Hepatocyte (in vitro differentiated cells): Measurements from ENCODE around the gene LRBA. TPM values are rescaled to one million over a fixed set of nuclear protein-coding genes. Genes with fewer than 3 reads are reported as not detected.
"Not testable (repeated sequence)": the region's sequence is repeated elsewhere in the genome, so short reads cannot be mapped to it uniquely, and the experiment has no call there.

Source experiments
- DNase-seq: peaks from one replicate; pipeline ENCODE4 v3.0.0-alpha.2; 2016; ENCODE audit warnings: low spot score
- H2AFZ ChIP-seq: fragments of 200-600 bp; sonication (generic); 2 replicates; pipeline ENCODE4 v1.6.0; 2016; ENCODE audit warnings: antibody characterized with exemption, mild to moderate bottlenecking
- H3K27ac ChIP-seq: fragments of 200-600 bp; sonication (generic); 2 replicates; pipeline ENCODE4 v1.5.1; 2016; ENCODE audit warnings: mild to moderate bottlenecking
- H3K27me3 ChIP-seq: fragments of 200-600 bp; sonication (generic); 2 replicates; pipeline ENCODE4 v1.6.1; 2016
- H3K36me3 ChIP-seq: fragments of 200-600 bp; sonication (generic); replicated peaks from 2 replicates; pipeline ENCODE4 v1.5.1; 2016; ENCODE audit warnings: low read depth; ENCODE audit not compliant: insufficient read depth
- H3K4me1 ChIP-seq: fragments of 200-600 bp; sonication (generic); 2 replicates; pipeline ENCODE4 v1.5.1; 2016; ENCODE audit warnings: mild to moderate bottlenecking, moderate library complexity; ENCODE audit not compliant: insufficient read depth
- H3K4me2 ChIP-seq: fragments of 200-600 bp; sonication (generic); 2 replicates; pipeline ENCODE4 v1.6.0; 2016
- H3K4me3 ChIP-seq: fragments of 200-600 bp; sonication (generic); 2 replicates; pipeline ENCODE4 v1.5.1; 2016; ENCODE audit warnings: mild to moderate bottlenecking
- H3K79me2 ChIP-seq: fragments of 200-600 bp; sonication (generic); 2 replicates; pipeline ENCODE4 v1.6.0; 2017; ENCODE audit warnings: mild to moderate bottlenecking
- H3K9me2 ChIP-seq: fragments of 200-600 bp; sonication (generic); replicated peaks from 2 replicates; pipeline ENCODE4 v1.6.0; 2017; ENCODE audit warnings: mild to moderate bottlenecking; ENCODE audit not compliant: insufficient read depth
- H3K9me3 ChIP-seq: fragments of 200-600 bp; sonication (generic); 2 replicates; pipeline ENCODE4 v1.5.1; 2016; ENCODE audit warnings: low read depth, mild to moderate bottlenecking
- H4K20me1 ChIP-seq: fragments of 200-600 bp; sonication (generic); 2 replicates; pipeline ENCODE4 v1.6.0; 2016; ENCODE audit warnings: mild to moderate bottlenecking; ENCODE audit not compliant: insufficient read depth, poor library complexity, severe bottlenecking
- CTCF ChIP-seq: fragments of 200-600 bp; sonication (generic); IDR thresholded peaks from 2 replicates; pipeline ENCODE4 v1.5.1; 2016; ENCODE audit warnings: antibody characterized with exemption, mild to moderate bottlenecking; ENCODE audit not compliant: poor library complexity
- EZH2 ChIP-seq: fragments of 200-600 bp; sonication (generic); IDR thresholded peaks from 2 replicates; pipeline ENCODE4 v1.6.1; 2016; ENCODE audit warnings: antibody characterized with exemption, mild to moderate bottlenecking, borderline replicate concordance
- EZH2phosphoT487 ChIP-seq: fragments of 200-600 bp; sonication (generic); IDR thresholded peaks from one replicate; pipeline ENCODE4 v1.6.1; 2018; ENCODE audit warnings: antibody characterized with exemption, mild to moderate bottlenecking, low read depth, moderate library complexity; ENCODE audit not compliant: unreplicated experiment, severe bottlenecking
- WGBS: methylation state at CpG from one replicate; pipeline ENCODE4 v1.1.6; 2016; ENCODE audit warnings: low lambda C conversion rate; ENCODE audit errors: missing lambda C conversion rate; 5-methylcytosine and 5-hydroxymethylcytosine counted together
- polyA plus RNA-seq: library from polyadenylated mRNA; unstranded; fragments of >200 nt; fragmentation: Nextera tagmentation; extraction: Ambion mirVana; gene quantifications from 2 replicates; pipeline ENCODE4 v1.2.1, GENCODE V29; 2016
- total RNA-seq: library from RNA; depleted of rRNA; stranded (reverse); fragments of >200 nt; gene quantifications from 2 replicates; pipeline ENCODE4 v1.2.3, GENCODE V29; 2014

The LRBA gene
- total and polyA plus RNA-seq, 2 experiments from 2014 or later = 14.1 to 69.4 TPM

GRCh38 chr4:150931796-150932195, 83.3 kb downstream of the LRBA start:
- Histone ChIP-seq H3K27ac (no peak overlapping the region), H3K4me2 (no peak overlapping the region), H3K79me2 (peaks cover 21% of the 10 kb centered on the region), H3K36me3 (no peaks in the 10 kb centered on the region), H4K20me1 (no peaks in the 10 kb centered on the region), H2AFZ (no peak overlapping the region), H3K9me3 (no peaks in the 10 kb centered on the region), H3K27me3 (no peaks in the 10 kb centered on the region), H3K4me3 (no peak overlapping the region), H3K4me1 (no peaks in the 10 kb centered on the region), H3K9me2 (no peaks in the 10 kb centered on the region)
- no peak for TF ChIP-seq CTCF
- TF ChIP-seq EZH2 = no peak
- no peak for TF ChIP-seq EZH2phosphoT487
- no peak for DNase-seq
- 97% methylated on average over 2 of the region's 2 CpGs for WGBS

GRCh38 chr4:150931005-150931404, 84.1 kb downstream of the LRBA start:
- no peak overlapping the region for H2AFZ ChIP-seq
- H3K27ac ChIP-seq = no peak overlapping the region
- no peaks in the 10 kb centered on the region for H3K27me3 ChIP-seq
- DNase-seq = no peak
- no peak overlapping the region for H3K4me2 ChIP-seq
- H3K79me2 ChIP-seq = peaks cover 21% of the 10 kb centered on the region
- H3K9me2 ChIP-seq = no peaks in the 10 kb centered on the region
- H3K4me1 ChIP-seq = no peaks in the 10 kb centered on the region
- no peak overlapping the region for H3K4me3 ChIP-seq
- no peaks in the 10 kb centered on the region for H3K9me3 ChIP-seq
- TF ChIP-seq EZH2phosphoT487 = no peak
- no peak for TF ChIP-seq EZH2
- no peak for TF ChIP-seq CTCF
- H3K36me3 ChIP-seq = no peaks in the 10 kb centered on the region
- WGBS = 95% methylated on average over 2 of the region's 2 CpGs
- no peaks in the 10 kb centered on the region for H4K20me1 ChIP-seq

GRCh38 chr4:150923945-150924344, 91.1 kb downstream of the LRBA start:
- Histone ChIP-seq H2AFZ (no peak overlapping the region), H3K4me2 (no peak overlapping the region)
- DNase-seq = no peak

GRCh38 chr4:150921486-150921885, 93.6 kb downstream of the LRBA start:
- WGBS = 100% methylated on average over 9 of the region's 9 CpGs
- H2AFZ ChIP-seq, H3K27me3 ChIP-seq, H4K20me1 ChIP-seq, H3K36me3 ChIP-seq, H3K4me3 ChIP-seq, H3K4me2 ChIP-seq, H3K9me2 ChIP-seq, H3K4me1 ChIP-seq, DNase-seq, H3K79me2 ChIP-seq, H3K9me3 ChIP-seq, H3K27ac ChIP-seq: not testable (repeated sequence)

More at GRCh38 chr4:150923945-150924344, 91.1 kb downstream of the LRBA start:
- Histone ChIP-seq H3K27ac (no peak overlapping the region), H3K9me2 (no peaks in the 10 kb centered on the region), H3K79me2 (no peaks in the 10 kb centered on the region), H3K27me3 (no peaks in the 10 kb centered on the region), H4K20me1 (no peaks in the 10 kb centered on the region), H3K36me3 (peaks cover 4% of the 10 kb centered on the region), H3K4me3 (no peak overlapping the region), H3K4me1 (no peaks in the 10 kb centered on the region), H3K9me3 (no peaks in the 10 kb centered on the region)
- TF ChIP-seq EZH2phosphoT487 (no peak), CTCF (no peak), EZH2 (no peak)
- 70% methylated on average over 1 of the region's 1 CpG for WGBS

- WGBS = 88% methylated on average over 3 of the region's 3 CpGs
- not testable (repeated sequence) for H3K27me3 ChIP-seq, H4K20me1 ChIP-seq, H3K4me2 ChIP-seq, H2AFZ ChIP-seq, H3K79me2 ChIP-seq, H3K4me1 ChIP-seq, H3K9me2 ChIP-seq, H3K9me3 ChIP-seq, H3K36me3 ChIP-seq, H3K4me3 ChIP-seq, H3K27ac ChIP-seq, DNase-seq
Measured at GRCh38 chr4:150918562-150918961, 96.5 kb downstream of the LRBA start.
